SU-DHL-6 (cell line): ENCODE data around the gene YTHDF1.

Experiments used
- CTCF ChIP-seq: fragments of 200-600 bp; sonication (generic); IDR thresholded peaks from one replicate; pipeline ENCODE4 v1.5.1; 2017; ENCODE audit warnings: antibody characterized with exemption, mild to moderate bottlenecking, low read length, moderate library complexity; ENCODE audit not compliant: insufficient read depth, poor library complexity, severe bottlenecking
- EZH2phosphoT487 ChIP-seq: fragments of 200-600 bp; sonication (generic), shearing (Covaris generic); conservative IDR thresholded peaks from 2 replicates; pipeline ENCODE4 v1.6.1; 2018; ENCODE audit warnings: mild to moderate bottlenecking, antibody characterized with exemption, low read length, moderate library complexity, mixed read lengths

GRCh38 chr20:63166193-63167020 is 49.5 kb downstream of the YTHDF1 start:
- TF ChIP-seq CTCF (no peak), EZH2phosphoT487 (no peak)
